ENCODE data around the gene OR2V1.
"Not testable (repeated sequence)": the region's sequence is repeated elsewhere in the genome, so short reads cannot be mapped to it uniquely, and the experiment has no call there.

OR2V1 gene

DNA sequence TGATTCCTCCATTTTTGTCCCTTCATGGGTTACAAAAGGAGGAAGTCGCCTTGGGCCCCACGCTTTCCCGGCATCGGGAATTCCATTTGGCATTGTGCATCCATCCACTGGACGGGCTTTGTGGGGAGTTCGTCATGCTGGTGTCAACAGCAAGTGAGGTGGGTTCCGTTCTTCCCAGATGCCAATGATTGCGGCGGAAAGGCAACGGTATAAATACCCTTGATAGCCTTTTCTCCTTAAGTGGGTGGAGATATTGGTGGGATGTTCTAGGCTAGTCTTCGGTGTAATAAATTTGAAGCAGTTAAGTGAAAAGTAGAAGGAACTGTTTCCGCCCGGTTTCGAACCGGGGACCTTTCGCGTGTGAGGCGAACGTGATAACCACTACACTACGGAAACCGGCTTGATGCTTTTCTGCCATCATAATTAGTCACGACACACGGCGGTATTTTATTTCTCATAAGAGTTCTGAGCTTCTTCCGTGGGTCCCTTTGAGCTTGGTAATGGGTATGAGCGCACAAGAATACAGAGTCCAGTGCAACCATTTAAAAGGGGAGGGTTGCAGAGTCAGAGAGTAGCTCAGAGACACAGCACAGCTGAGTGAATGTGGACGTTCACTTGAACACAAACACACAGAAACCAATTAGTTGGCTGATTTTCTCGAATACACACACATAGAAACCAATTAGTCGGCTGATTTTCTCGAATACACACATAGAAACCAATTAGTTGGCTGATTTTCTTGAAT is 28.9 kb downstream of the OR2V1 start:
- peak; percentile 100 for FAIRE-seq

GRCh38 chr5:181101030-181101641 is 29.8 kb downstream of the OR2V1 start:
- FAIRE-seq = not testable (repeated sequence)

- FAIRE-seq = no peak
Measured at GRCh38 chr5:181100121-181100875, 30.7 kb downstream of the OR2V1 start.

DNA sequence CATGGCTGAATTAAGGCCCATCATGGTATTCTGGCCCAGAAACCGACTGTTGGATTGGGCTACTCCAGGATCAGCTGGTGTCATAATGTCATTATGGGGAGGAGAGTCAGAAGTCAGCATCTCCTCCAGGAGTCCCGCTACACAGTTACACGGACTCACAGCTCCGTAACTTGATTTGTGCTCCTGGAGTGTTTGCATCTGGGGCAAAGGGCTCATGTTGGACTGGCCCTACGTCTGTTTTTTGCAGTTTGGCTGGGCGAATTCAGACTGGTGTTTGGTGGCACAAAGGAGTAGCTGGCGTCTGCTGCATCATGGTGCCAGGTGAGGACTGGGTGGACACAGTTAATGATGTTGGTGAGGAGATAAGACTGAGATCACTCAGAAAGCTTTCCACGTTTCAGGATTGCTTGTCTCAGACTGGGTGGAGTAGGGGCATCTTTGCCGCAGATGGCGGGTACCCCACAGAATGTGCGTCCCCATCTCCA is 31.3 kb downstream of the OR2V1 start:
- no peak for FAIRE-seq

- FAIRE-seq = no peak
Measured at GRCh38 chr5:181098762-181099601, 32.0 kb downstream of the OR2V1 start.

GRCh38 chr5:181097759-181098491 is 33.0 kb downstream of the OR2V1 start:
- not testable (repeated sequence) for FAIRE-seq

DNA sequence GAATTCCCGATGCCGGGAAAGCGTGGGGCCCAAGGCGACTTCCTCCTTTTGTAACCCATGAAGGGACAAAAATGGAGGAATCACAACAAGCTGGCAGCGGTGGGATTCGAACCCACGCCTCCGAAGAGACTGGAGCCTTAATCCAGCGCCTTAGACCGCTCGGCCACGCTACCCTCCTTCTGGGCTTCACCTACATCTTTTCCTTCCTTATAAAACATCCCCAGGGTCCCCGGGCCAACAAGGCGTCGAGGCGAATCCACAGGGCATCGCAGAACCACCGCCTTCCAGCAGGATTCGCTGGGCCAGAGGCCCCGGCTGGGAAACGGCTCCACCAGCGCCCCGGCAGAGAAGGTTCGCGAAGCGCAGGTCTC is 33.6 kb downstream of the OR2V1 start:
- not testable (repeated sequence) for FAIRE-seq

DNA sequence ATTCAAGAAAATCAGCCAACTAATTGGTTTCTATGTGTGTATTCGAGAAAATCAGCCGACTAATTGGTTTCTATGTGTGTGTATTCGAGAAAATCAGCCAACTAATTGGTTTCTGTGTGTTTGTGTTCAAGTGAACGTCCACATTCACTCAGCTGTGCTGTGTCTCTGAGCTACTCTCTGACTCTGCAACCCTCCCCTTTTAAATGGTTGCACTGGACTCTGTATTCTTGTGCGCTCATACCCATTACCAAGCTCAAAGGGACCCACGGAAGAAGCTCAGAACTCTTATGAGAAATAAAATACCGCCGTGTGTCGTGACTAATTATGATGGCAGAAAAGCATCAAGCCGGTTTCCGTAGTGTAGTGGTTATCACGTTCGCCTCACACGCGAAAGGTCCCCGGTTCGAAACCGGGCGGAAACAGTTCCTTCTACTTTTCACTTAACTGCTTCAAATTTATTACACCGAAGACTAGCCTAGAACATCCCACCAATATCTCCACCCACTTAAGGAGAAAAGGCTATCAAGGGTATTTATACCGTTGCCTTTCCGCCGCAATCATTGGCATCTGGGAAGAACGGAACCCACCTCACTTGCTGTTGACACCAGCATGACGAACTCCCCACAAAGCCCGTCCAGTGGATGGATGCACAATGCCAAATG is 34.1 kb downstream of the OR2V1 start:
- FAIRE-seq = peak; percentile 99

- FAIRE-seq = not testable (repeated sequence)
Measured at GRCh38 chr5:181095162-181095561, 35.8 kb downstream of the OR2V1 start.

DNA sequence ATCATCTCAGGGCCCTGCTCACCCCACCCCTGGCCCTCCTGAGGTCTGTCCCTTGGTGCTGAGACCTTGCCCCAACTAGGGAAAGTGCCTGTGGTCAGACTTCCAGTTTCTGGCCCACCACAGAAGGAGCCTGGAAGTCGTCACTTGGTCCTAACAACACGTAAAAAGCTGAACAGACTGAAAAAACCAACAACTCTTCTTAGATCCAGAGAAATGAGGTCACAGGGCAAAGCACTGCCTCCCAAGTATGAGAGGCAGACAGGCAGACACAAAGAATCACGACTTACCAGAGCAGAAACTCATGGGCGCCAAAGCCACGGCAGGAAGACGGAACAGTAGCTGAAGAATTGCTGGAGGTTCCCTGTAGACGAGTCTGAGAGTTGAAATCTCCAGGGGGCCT is 38.5 kb downstream of the OR2V1 start:
- no peak for FAIRE-seq

GRCh38 chr5:181088289-181088688 is 42.7 kb downstream of the OR2V1 start:
- no peak for FAIRE-seq

DNA sequence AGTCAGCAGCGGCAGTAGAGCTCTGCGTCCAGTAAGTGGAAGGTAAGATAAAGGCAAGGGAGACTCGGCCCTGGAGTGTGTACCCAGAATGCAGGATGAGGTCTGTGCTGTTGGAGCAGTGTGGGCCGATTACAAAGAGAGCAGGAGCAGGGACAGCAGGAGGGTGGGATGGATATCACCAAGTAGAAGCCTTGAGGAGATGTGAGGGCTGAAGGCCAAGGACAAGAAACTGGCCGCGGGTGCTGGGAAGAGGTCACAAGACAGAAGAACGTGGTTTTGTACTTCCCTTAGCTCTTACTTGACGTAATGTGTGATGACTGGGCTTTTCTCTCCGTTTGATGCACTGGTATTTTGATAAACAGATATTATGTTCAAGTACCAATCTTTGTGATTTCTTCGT is 43.7 kb downstream of the OR2V1 start:
- FAIRE-seq = no peak

DNA sequence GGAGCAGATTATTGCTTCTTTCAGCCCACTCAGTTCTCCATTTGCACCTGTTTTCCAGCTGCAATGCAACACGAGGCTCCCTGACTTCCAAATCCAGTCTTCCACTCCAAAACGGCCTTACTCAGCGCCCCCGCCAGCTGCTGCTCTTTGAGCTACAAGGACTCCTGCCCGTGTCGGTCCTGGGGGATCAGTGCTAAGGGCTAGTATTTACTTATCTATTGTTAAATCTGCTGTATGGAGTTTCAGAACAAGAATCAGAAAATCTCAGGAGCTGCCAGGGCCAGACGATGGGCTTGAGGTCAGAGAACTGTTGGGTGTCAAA is 44.1 kb downstream of the OR2V1 start:
- FAIRE-seq = no peak

DNA sequence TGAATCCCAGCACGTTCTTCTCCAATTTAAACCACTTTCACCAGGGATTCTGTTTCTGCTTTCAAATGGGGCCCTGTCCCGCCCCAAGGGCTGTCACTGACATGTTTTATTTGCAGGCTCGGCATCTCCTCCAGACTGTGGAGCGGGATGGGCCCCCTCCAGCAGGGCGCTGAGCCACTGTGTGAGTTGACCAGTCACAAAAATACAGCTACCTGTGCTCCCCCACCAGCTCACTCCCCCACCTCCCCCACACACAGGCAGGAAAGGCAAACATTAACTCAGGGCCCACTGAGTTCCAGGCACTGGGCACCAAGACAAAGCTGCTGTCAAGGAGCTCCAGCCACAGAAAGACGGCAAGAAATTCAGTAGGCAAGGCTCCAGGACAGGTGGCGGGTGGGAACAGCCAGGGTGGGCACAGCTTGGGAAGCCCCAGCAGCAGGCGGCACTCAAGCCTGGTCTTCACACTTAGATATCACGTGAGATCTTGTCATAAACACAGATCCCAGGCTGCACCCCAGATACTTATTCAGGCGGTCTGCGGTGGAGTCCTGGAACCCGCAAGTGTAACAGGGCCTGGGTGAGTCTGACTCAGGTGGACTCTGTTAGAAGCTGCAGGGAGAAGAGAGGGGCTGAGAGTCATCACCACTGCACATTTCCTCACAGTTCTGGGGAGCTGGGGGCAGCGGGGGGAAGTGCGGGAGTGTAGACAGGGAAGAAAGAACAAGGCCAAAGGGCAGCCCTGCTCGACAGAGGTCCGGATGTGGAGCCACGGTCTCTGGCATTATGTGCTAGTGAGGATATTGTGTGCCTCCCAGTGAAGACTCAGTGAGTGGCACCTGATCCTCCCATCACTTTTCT is 44.7 kb downstream of the OR2V1 start:
- FAIRE-seq = no peak

- FAIRE-seq = no peak
Measured at GRCh38 chr5:181084621-181085195, 46.3 kb downstream of the OR2V1 start.

DNA sequence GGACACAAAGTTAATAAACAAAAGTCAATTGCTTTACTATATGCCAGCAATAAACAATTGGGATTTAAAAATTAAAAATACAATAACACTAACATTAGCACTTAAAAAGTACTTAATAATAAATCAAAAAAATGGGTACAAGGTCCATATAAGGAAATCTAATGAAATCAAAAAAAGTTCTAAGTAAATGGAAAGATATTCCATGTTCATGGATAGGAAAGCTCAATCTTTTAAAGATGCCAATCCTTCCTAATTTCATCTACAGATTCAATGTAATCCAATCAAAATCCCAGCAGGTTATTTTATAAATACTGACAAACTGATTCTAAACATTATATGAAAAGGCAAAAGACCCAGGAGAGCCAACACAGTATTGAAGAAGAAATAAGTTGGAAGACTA is 49.0 kb downstream of the OR2V1 start:
- FAIRE-seq = peak; percentile 54

GRCh38 chr5:181076920-181077319 is 54.0 kb downstream of the OR2V1 start:
- no peak for FAIRE-seq
